ENCODE results near the gene BSN. TPM values are rescaled to one million over a fixed set of nuclear protein-coding genes. Genes with fewer than 3 reads are reported as not detected.

The BSN gene
- total and polyA plus RNA-seq, 2 donors (not counting 1 experiment from before 2014, with no cell fraction given): 0.03 to 0.20 TPM

GRCh38 chr3:49591615-49592014, 37.3 kb downstream of the BSN start:
- no peak overlapping the region for H3K9ac ChIP-seq (ENCODE audit: low read length)
- no peak for TF ChIP-seq CTCF (IDR thresholded peaks at IDR 0.05)
- no peak for TF ChIP-seq EZH2 (IDR thresholded peaks at IDR 0.05; ENCODE audit: borderline replicate concordance, insufficient read depth, low read depth, low read length, poor library complexity, severe bottlenecking)
- no peak overlapping the region for H3K4me2 ChIP-seq (replicated peaks; ENCODE audit: low read depth, low read length, poor library complexity, severe bottlenecking)
- POLR2A ChIA-PET: no interaction called here
- CTCF ChIA-PET: no interaction called here
- H3K4me3 ChIP-seq (ENCODE audit: control extremely low read depth in 1 of 5, extremely low read depth in 1 of 5, insufficient read depth in 1 of 5, low read depth in 2 of 5, low read length in 4 of 5): no peak overlapping the region
- H3K9me3 Mint-ChIP-seq (ENCODE audit: insufficient read depth): no peaks in the 10 kb centered on the region
- no peaks in the 10 kb centered on the region for H3K27me3 ChIP-seq (replicated peaks in 1 of 4; ENCODE audit: control extremely low read depth in 1 of 4, control insufficient read depth in 3 of 4, insufficient read depth in 4 of 4, low read length in 3 of 4)
- H3K36me3 ChIP-seq (replicated peaks in 1 of 2; ENCODE audit: control extremely low read depth in 1 of 2, control insufficient read depth in 1 of 2, extremely low read depth in 1 of 2, insufficient read depth in 2 of 2, low read length in 1 of 2): no peaks in the 10 kb centered on the region
- H3K27me3 Mint-ChIP-seq: peaks cover 22% of the 10 kb centered on the region
- H3K9me3 ChIP-seq (ENCODE audit: control extremely low read depth in 1 of 3, control insufficient read depth in 2 of 3, insufficient read depth in 1 of 3, low read length in 2 of 3): no peaks in the 10 kb centered on the region
- H3K4me1 Mint-ChIP-seq: peaks cover 2% of the 10 kb centered on the region
- WGBS (ENCODE audit: insufficient coverage): no CpG with 5 or more reads among the region's 3 CpGs
- no peaks in the 10 kb centered on the region for H3K79me2 ChIP-seq (ENCODE audit: control insufficient read depth, insufficient read depth, low read length)
- DNase-seq: no peak
- intact Hi-C loops (cut with micrococcal nuclease): no loop called here
- no peaks in the 10 kb centered on the region for H3K4me1 ChIP-seq (ENCODE audit: control insufficient read depth in 2 of 2, insufficient read depth in 2 of 2, low read length in 2 of 2)
- H3K4me3 Mint-ChIP-seq: no peak overlapping the region
- ATAC-seq (ENCODE audit: low read depth): no peak
- H2AFZ ChIP-seq (ENCODE audit: insufficient read depth, low read depth, low read length, poor library complexity, severe bottlenecking): no peak overlapping the region
- H3K27ac ChIP-seq (ENCODE audit: low read length in 2 of 2): no peak overlapping the region
- no peaks in the 10 kb centered on the region for H4K20me1 ChIP-seq (ENCODE audit: control insufficient read depth, insufficient read depth, low read length, poor library complexity, severe bottlenecking)
- no peak overlapping the region for H3K27ac Mint-ChIP-seq

- ATAC-seq (ENCODE audit: low read depth) (no peak), DNase-seq (no peak)
- Histone ChIP-seq H2AFZ (ENCODE audit: insufficient read depth, low read depth, low read length, poor library complexity, severe bottlenecking) (no peak overlapping the region), H4K20me1 (ENCODE audit: control insufficient read depth, insufficient read depth, low read length, poor library complexity, severe bottlenecking) (no peaks in the 10 kb centered on the region), H3K4me3 (ENCODE audit: control extremely low read depth in 1 of 5, extremely low read depth in 1 of 5, insufficient read depth in 1 of 5, low read depth in 2 of 5, low read length in 4 of 5) (no peak overlapping the region), H3K79me2 (ENCODE audit: control insufficient read depth, insufficient read depth, low read length) (no peaks in the 10 kb centered on the region), H3K9ac (ENCODE audit: low read length) (no peak overlapping the region), H3K27me3 (replicated peaks in 1 of 4; ENCODE audit: control extremely low read depth in 1 of 4, control insufficient read depth in 3 of 4, insufficient read depth in 4 of 4, low read length in 3 of 4) (no peaks in the 10 kb centered on the region), H3K27ac (ENCODE audit: low read length in 2 of 2) (no peak overlapping the region), H3K9me3 (ENCODE audit: control extremely low read depth in 1 of 3, control insufficient read depth in 2 of 3, insufficient read depth in 1 of 3, low read length in 2 of 3) (no peaks in the 10 kb centered on the region), H3K4me1 (ENCODE audit: control insufficient read depth in 2 of 2, insufficient read depth in 2 of 2, low read length in 2 of 2) (no peaks in the 10 kb centered on the region), H3K36me3 (replicated peaks in 1 of 2; ENCODE audit: control extremely low read depth in 1 of 2, control insufficient read depth in 1 of 2, extremely low read depth in 1 of 2, insufficient read depth in 2 of 2, low read length in 1 of 2) (no peaks in the 10 kb centered on the region), H3K4me2 (replicated peaks; ENCODE audit: low read depth, low read length, poor library complexity, severe bottlenecking) (no peak overlapping the region)
- Mint-ChIP-seq H3K9me3 (ENCODE audit: insufficient read depth) (no peaks in the 10 kb centered on the region), H3K27ac (no peak overlapping the region), H3K4me3 (no peak overlapping the region), H3K4me1 (no peaks in the 10 kb centered on the region), H3K27me3 (peaks cover 14% of the 10 kb centered on the region)
- intact Hi-C loops (cut with micrococcal nuclease): no loop called here
- no CpG with 5 or more reads among the region's 2 CpGs for WGBS (ENCODE audit: insufficient coverage)
- POLR2A ChIA-PET: no interaction called here
- CTCF ChIA-PET: no interaction called here
- no peak for TF ChIP-seq EZH2 (IDR thresholded peaks at IDR 0.05; ENCODE audit: borderline replicate concordance, insufficient read depth, low read depth, low read length, poor library complexity, severe bottlenecking)
- no peak for TF ChIP-seq CTCF (IDR thresholded peaks at IDR 0.05)
Measured at GRCh38 chr3:49593041-49593440, 38.8 kb downstream of the BSN start.
